Breast epithelium (tissue), 4 donors: ENCODE measurements around the gene MYO1E. TPM values are rescaled to one million over a fixed set of nuclear protein-coding genes. Genes with fewer than 3 reads are reported as not detected.
"Not testable (repeated sequence)": the region's sequence is repeated elsewhere in the genome, so short reads cannot be mapped to it uniquely, and the experiment has no call there.

Source experiments
- DNase-seq, 2 donors: peaks; one replicate each; pipeline ENCODE4 v3.0.0-alpha.2; 2019; ENCODE audit warnings: low spot score in 2 of 2
- H3K27ac ChIP-seq, 2 donors: fragments of 200-600 bp; sonication (generic) in 1 of 2; one replicate each; pipeline ENCODE4 v1.5.1; 2016 to 2019; ENCODE audit warnings: mild to moderate bottlenecking in 1 of 2
- H3K27me3 ChIP-seq, 2 donors: fragments of 200-600 bp; sonication (generic) in 1 of 2; one replicate each; pipeline versions ENCODE4 v1.5.1 to v1.6.0; 2017 to 2019; ENCODE audit warnings: control low read depth in 1 of 2, mild to moderate bottlenecking in 1 of 2
- H3K36me3 ChIP-seq: fragments of 200-600 bp; one replicate; pipeline ENCODE4 v1.5.1; 2019
- H3K4me1 ChIP-seq, 2 donors: fragments of 200-600 bp; sonication (generic); one replicate each; pipeline ENCODE4 v1.5.1; 2016 to 2019; ENCODE audit warnings: control low read depth in 1 of 2
- H3K4me3 ChIP-seq, 3 donors: fragments of 200-600 bp; sonication (generic); 1 replicate in 2 of 3; 2 replicates in 1 of 3; pipeline ENCODE4 v1.5.1; 2016 to 2019; ENCODE audit warnings: mild to moderate bottlenecking in 3 of 3, moderate library complexity in 2 of 3
- H3K9me3 ChIP-seq, 2 donors: fragments of 200-600 bp; sonication (generic) in 1 of 2; one replicate each; pipeline ENCODE4 v1.5.1; 2016 to 2019; ENCODE audit warnings: control low read depth in 1 of 2
- CTCF ChIP-seq, 3 donors: fragments of 450-650 bp; IDR thresholded peaks; one replicate each; pipeline ENCODE4 v1.5.1; 2016 to 2017; ENCODE audit warnings: antibody characterized with exemption in 3 of 3, mild to moderate bottlenecking in 3 of 3, moderate library complexity in 3 of 3
- POLR2A ChIP-seq: fragments of 450-650 bp; IDR thresholded peaks from one replicate; pipeline ENCODE4 v1.6.1; 2016; ENCODE audit warnings: antibody characterized with exemption, mild to moderate bottlenecking, moderate library complexity
- POLR2AphosphoS5 ChIP-seq, 3 donors: sonication (generic); formaldehyde crosslinking; IDR thresholded peaks; one replicate each; pipeline ENCODE4 v1.6.1; 2017; ENCODE audit warnings: antibody characterized with exemption in 3 of 3
- intact Hi-C: fragments of 100-400 bp; cut with DNase I; formaldehyde crosslinking; loops from one replicate; pipeline ENCODE4 v1.15.1; 2023; ENCODE audit warnings: low total_unique reads
- total RNA-seq, 3 donors: library from RNA; depleted of rRNA; stranded (reverse); fragments of >200 nt; gene quantifications; one replicate each; pipeline ENCODE4 v1.1.0, GENCODE V29; 2016

The MYO1E gene
- total RNA-seq, 3 donors from 2014 or later = 51.5 to 76.1 (median 68.6) TPM

GRCh38 chr15:59396679-59397078, 24.0 kb upstream of the MYO1E start:
- Histone ChIP-seq H3K27me3 (no peaks in the 10 kb centered on the region), H3K4me1 (no peaks in the 10 kb centered on the region), H3K36me3 (no peaks in the 10 kb centered on the region), H3K27ac (no peak overlapping the region), H3K4me3 (no peak overlapping the region), H3K9me3 (no peaks in the 10 kb centered on the region)
- TF ChIP-seq POLR2AphosphoS5 (IDR thresholded peaks at IDR 0.05) = no peak
- no peak for TF ChIP-seq CTCF (IDR thresholded peaks at IDR 0.05)
- TF ChIP-seq POLR2A = no peak
- DNase-seq = no peak
- intact Hi-C loops = no loop called here

GRCh38 chr15:59396211-59396610, 23.5 kb upstream of the MYO1E start:
- H3K4me1 ChIP-seq = no peaks in the 10 kb centered on the region
- DNase-seq = no peak
- no peak overlapping the region for H3K4me3 ChIP-seq
- no peaks in the 10 kb centered on the region for H3K27me3 ChIP-seq
- no peaks in the 10 kb centered on the region for H3K36me3 ChIP-seq
- TF ChIP-seq POLR2A (no peak), POLR2AphosphoS5 (IDR thresholded peaks at IDR 0.05) (no peak), CTCF (IDR thresholded peaks at IDR 0.05) (no peak)
- H3K9me3 ChIP-seq = no peaks in the 10 kb centered on the region
- no peak overlapping the region for H3K27ac ChIP-seq
- intact Hi-C loops = no loop called here

- Histone ChIP-seq H3K4me3 (no peak overlapping the region), H3K4me1 (no peaks in the 10 kb centered on the region), H3K36me3 (no peaks in the 10 kb centered on the region), H3K27me3 (no peaks in the 10 kb centered on the region), H3K27ac (no peak overlapping the region), H3K9me3 (no peaks in the 10 kb centered on the region)
- no peak for DNase-seq
- intact Hi-C loops = no loop called here
- TF ChIP-seq CTCF (IDR thresholded peaks at IDR 0.05) = no peak
- TF ChIP-seq POLR2AphosphoS5 (IDR thresholded peaks at IDR 0.05) = no peak
- no peak for TF ChIP-seq POLR2A
Measured at GRCh38 chr15:59394166-59394661, 21.5 kb upstream of the MYO1E start.

GRCh38 chr15:59392299-59392698, 19.6 kb upstream of the MYO1E start:
- Histone ChIP-seq H3K9me3 (no peaks in the 10 kb centered on the region), H3K36me3 (no peaks in the 10 kb centered on the region), H3K27ac (no peak overlapping the region), H3K27me3 (no peaks in the 10 kb centered on the region), H3K4me3 (no peak overlapping the region), H3K4me1 (no peaks in the 10 kb centered on the region)
- intact Hi-C loops = no loop called here
- DNase-seq = no peak
- TF ChIP-seq POLR2AphosphoS5 (IDR thresholded peaks at IDR 0.05) (no peak), CTCF (IDR thresholded peaks at IDR 0.05) (no peak), POLR2A (no peak)

GRCh38 chr15:59388670-59389069, 16.0 kb upstream of the MYO1E start:
- H3K27me3 ChIP-seq = no peaks in the 10 kb centered on the region
- H3K36me3 ChIP-seq = no peaks in the 10 kb centered on the region
- H3K9me3 ChIP-seq = no peaks in the 10 kb centered on the region
- no peak overlapping the region for H3K4me3 ChIP-seq
- TF ChIP-seq POLR2A (no peak), POLR2AphosphoS5 (IDR thresholded peaks at IDR 0.05) (no peak), CTCF (IDR thresholded peaks at IDR 0.05) (no peak)
- no peak for DNase-seq
- H3K4me1 ChIP-seq = no peaks in the 10 kb centered on the region
- intact Hi-C loops = no loop called here
- H3K27ac ChIP-seq = peak overlapping the region; percentile 14 to 29

GRCh38 chr15:59387196-59387878, 14.7 kb upstream of the MYO1E start:
- H3K27ac ChIP-seq, DNase-seq, H3K4me3 ChIP-seq, H3K4me1 ChIP-seq, H3K9me3 ChIP-seq, H3K36me3 ChIP-seq, H3K27me3 ChIP-seq, intact Hi-C loops: not testable (repeated sequence)
